Cardiac muscle cell (in vitro differentiated cells and primary cell): ENCODE measurements around the gene GGA1. TPM values are rescaled to one million over a fixed set of nuclear protein-coding genes. Genes with fewer than 3 reads are reported as not detected.

ENCODE experiments used
- DNase-seq, 2 donors: peaks; one replicate each; pipeline versions ENCODE4 v3.0.0 to v3.0.0-alpha.2; 2010 to 2017; ENCODE audit warnings: low read depth in 1 of 2, low spot score in 1 of 2
- H3K27ac ChIP-seq: fragments of 200-600 bp; sonication (generic); 2 replicates; pipeline ENCODE4 v1.5.1; 2016
- H3K27me3 ChIP-seq: fragments of 200-600 bp; sonication (generic); 2 replicates; pipeline ENCODE4 v1.6.0; 2016; ENCODE audit warnings: control low read depth
- H3K36me3 ChIP-seq: fragments of 200-600 bp; sonication (generic); 2 replicates; pipeline ENCODE4 v1.5.1; 2016; ENCODE audit warnings: control low read depth
- H3K4me1 ChIP-seq: fragments of 200-600 bp; sonication (generic); 2 replicates; pipeline ENCODE4 v1.8.1; 2017; ENCODE audit warnings: low read depth, mild to moderate bottlenecking, mixed run types
- H3K4me3 ChIP-seq: fragments of 200-600 bp; sonication (generic); 2 replicates; pipeline ENCODE4 v1.5.1; 2016; ENCODE audit warnings: mild to moderate bottlenecking
- H3K9me3 ChIP-seq: fragments of 200-600 bp; sonication (generic); 2 replicates; pipeline ENCODE4 v1.5.1; 2017; ENCODE audit warnings: low read depth, mild to moderate bottlenecking, control low read depth
- CTCF ChIP-seq: IDR thresholded peaks from 2 replicates; pipeline ENCODE4 v1.5.1; 2012; ENCODE audit warnings: low read depth, mild to moderate bottlenecking, low read length
- polyA plus RNA-seq: library from polyadenylated mRNA; unstranded; fragments of >200 nt; fragmentation: Nextera tagmentation; extraction: Ambion mirVana; gene quantifications from 2 replicates; pipeline ENCODE4 v1.2.1, GENCODE V29; 2016
- total RNA-seq: library from RNA; depleted of rRNA; stranded (reverse); fragments of >200 nt; gene quantifications from 2 replicates; pipeline ENCODE4 v1.2.3, GENCODE V29; 2016

The GGA1 gene
- total and polyA plus RNA-seq, 2 experiments from 2014 or later, result 82.6 to 114 TPM

DNA sequence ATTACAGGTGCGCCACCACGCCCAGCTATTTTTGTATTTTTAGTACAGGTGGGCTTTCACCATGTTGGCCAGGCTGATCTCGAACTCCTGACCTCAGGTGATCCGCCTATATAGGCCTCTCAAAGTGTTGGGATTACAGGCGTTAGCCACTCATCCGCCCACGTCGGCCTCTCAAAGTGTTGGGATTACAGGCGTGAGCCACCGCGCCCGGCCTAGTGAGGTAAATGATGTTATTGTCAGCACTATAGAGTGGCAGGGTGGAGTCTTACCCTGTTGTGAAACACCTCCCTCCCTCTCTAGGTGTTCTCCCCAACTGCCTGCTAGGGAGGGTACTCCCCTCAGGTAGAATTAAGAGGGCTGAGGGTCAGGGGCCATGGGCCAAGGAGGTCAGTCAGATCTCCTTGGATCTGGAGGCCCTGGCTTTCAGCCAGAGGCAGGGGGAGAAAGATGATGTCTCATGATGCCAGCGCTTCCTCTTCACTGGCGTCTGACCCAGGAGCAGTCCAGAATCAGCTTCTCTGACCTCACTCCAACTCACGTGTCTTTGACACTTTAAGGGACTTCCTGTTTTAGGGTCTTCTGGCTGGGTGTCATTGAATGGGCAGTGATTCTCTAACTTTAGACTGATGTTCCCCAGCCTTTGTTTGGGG is 2.0 kb downstream of the GGA1 start:
- no peaks in the 10 kb centered on the region for H3K36me3 ChIP-seq
- H3K4me1 ChIP-seq, result peaks cover 10% of the 10 kb centered on the region
- DNase-seq, result no peak
- no peaks in the 10 kb centered on the region for H3K9me3 ChIP-seq
- H3K27ac ChIP-seq, result no peak overlapping the region
- H3K4me3 ChIP-seq, result no peak overlapping the region
- no peaks in the 10 kb centered on the region for H3K27me3 ChIP-seq
- no peak for TF ChIP-seq CTCF

DNA sequence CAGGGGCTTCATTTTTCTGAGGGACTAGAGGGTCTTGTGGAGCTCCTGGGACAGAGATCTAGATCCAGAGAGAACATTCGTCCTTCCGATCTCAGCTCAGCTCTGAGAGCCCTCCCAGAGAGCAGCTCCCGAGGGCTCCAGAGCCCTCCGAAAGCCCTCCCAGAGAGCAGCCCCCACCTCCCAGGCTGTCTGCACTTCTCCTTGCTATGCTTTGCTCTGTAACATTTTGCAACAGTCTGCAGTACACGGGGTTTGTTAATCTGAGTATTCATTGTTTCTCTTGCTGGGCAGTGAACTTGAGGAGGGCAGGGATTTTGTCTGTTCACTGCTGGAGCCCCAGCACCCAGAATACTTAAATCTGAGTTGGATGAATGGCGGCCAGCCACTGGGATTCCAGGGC is 2.6 kb downstream of the GGA1 start:
- Histone ChIP-seq H3K4me1 (peaks cover 10% of the 10 kb centered on the region), H3K4me3 (no peak overlapping the region), H3K27me3 (no peaks in the 10 kb centered on the region), H3K9me3 (no peaks in the 10 kb centered on the region), H3K36me3 (no peaks in the 10 kb centered on the region), H3K27ac (no peak overlapping the region)
- DNase-seq, result peak in 1 of 2 donors; percentile 34
- no peak for TF ChIP-seq CTCF

DNA sequence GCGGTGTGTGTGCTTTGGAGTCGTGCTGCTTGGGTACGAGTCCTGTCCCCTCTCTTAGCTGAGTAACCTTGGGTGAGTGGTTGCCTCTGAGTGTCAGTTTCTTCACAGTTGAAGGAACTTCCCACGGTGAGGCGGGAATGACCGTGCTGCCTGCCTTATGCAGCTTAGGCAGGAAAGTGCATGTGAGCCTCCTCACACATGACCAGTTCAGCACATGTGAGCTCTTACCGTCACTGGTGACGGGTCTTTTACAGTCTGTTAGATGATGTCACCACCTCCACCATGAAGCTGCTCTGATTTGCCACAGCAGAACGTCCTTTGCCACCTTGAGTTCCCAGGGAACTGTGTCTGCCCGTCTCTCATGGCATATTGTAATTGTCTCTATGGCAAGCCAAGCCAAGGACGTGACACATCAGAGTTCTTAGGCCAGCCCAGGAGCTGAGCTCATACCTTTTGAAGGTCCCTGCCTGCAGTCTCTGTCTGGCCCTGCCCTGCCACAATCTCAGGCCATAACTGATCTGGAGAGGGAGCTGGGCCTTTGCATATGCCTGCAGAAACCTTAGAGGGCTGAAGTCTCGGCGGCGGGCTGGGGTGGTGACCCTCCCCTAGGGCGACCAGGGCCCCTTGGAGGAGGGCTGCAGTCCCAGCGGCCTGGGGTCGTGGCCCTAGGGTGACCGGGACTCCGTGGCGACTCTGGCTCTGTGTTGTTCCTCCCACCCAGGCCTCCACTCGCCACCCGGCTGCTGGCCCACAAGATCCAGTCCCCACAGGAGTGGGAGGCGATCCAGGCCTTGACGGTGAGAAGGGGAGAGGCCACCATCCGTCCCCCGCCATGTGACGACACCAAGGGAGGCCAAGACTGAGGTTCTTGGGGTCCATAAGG is 7.8 kb downstream of the GGA1 start:
- no peaks in the 10 kb centered on the region for H3K9me3 ChIP-seq
- H3K27me3 ChIP-seq, result no peaks in the 10 kb centered on the region
- TF ChIP-seq CTCF, result no peak
- no peaks in the 10 kb centered on the region for H3K4me1 ChIP-seq
- DNase-seq, result no peak
- H3K27ac ChIP-seq, result no peak overlapping the region
- H3K4me3 ChIP-seq, result no peak overlapping the region
- H3K36me3 ChIP-seq, result peaks cover 6% of the 10 kb centered on the region

DNA sequence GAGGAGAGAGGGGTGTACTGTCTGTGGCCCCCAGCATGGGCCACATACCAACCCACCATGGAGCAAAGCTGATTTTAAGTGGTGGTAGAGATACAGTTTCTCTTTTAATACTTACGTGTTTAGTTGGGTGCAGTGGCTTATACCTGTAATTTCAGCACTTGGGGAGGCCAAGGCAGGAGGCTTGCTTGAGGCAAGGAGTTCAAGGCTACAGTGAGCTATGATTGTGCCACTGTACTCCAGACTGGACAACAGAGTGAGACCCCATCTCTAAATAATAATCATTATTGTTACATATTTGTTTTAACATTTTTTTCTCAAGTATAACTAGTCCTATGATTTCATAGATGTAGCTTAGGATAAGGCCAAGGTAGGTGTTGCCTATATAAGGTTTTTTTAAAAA is 8.8 kb downstream of the GGA1 start:
- peaks cover 6% of the 10 kb centered on the region for H3K36me3 ChIP-seq

More for the DNA sequence above, 8.8 kb downstream of the GGA1 start:
- Histone ChIP-seq H3K4me3 (no peak overlapping the region), H3K27ac (no peak overlapping the region), H3K9me3 (no peaks in the 10 kb centered on the region), H3K4me1 (no peaks in the 10 kb centered on the region), H3K27me3 (no peaks in the 10 kb centered on the region)
- no peak for DNase-seq
- TF ChIP-seq CTCF, result no peak
